GM19395 (cell line): ENCODE results near the gene IL1RAPL1.

Experiments
- ATAC-seq: cut with Tn5 transposase; IDR thresholded peaks from one replicate; pipeline ENCODE4 v1.9.1; 2021; ENCODE audit warnings: mild to moderate bottlenecking, moderate library complexity; ENCODE audit not compliant: unreplicated experiment

IL1RAPL1 gene

DNA sequence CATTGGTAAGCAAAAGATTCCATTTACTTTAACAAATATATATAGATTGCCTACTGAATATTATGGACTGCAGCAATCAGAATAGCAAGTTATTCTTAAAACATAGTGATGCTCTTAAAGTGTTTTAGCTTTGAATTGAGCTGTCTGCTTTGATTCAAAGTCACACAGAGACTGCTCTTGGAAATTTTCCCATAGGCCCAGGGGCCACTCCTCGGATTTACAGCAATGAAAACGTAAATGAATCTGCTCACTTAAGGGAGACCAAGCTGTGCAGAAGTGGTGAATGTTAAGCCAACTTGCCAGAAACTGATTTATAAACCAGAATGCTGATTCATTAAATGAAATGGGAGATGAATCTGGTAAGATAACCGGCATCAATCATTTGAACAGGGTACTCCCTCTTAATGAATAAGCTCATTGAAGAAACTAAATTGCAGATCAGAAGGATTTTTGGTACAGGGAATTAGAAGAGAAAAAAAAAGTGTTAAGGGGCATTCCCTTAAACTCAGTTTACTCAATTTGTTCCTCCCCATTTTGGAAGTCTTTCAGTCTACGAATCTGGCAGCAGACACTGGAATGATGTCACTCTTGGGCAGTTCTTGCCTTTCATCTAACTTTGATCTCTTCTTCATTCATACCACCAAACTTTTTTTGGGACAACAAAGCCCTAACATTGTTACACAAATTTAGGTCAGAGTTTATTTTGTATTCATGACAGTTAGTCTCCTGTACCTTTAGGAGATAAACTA is 1264.8 kb downstream of the IL1RAPL1 start:
- ATAC-seq, result no peak

DNA sequence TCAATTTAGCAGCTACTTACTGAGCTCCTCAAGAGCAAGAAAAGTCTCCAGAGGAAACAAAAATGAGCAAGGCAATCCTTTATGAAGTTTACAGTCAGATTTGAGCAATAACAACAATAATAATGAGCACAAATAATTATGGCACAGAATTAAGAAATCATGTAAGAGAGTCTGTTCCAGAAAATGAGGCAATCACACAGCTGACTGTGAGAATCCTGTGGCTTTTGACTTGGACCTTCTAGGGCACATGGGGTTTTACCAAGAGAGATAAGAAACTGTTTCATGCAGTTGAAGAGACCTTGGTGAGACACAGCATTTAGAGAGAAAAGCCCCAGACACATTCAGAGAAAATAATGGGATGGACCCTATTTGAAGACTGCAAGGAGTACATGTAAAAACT is 1265.5 kb downstream of the IL1RAPL1 start:
- ATAC-seq, result no peak

DNA sequence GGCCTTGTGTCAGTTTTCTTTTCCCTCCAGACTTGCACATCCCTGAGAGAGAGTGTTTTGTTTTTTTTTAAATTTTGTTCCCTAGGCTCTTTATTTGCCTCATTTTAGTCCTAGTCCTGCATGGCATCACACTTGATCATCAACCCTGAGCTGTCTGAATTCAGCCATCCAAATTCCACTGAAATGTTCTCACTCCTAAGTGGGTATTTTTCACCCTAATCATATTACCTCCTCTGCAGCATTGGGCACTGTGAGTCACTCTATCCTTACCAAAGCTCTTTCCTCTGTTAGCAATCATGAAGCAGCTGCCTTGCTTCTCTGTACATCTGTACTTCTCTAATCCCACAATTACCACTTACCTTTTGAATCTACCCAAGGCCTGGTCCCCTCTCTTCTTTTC is 1271.5 kb downstream of the IL1RAPL1 start:
- ATAC-seq, result no peak

DNA sequence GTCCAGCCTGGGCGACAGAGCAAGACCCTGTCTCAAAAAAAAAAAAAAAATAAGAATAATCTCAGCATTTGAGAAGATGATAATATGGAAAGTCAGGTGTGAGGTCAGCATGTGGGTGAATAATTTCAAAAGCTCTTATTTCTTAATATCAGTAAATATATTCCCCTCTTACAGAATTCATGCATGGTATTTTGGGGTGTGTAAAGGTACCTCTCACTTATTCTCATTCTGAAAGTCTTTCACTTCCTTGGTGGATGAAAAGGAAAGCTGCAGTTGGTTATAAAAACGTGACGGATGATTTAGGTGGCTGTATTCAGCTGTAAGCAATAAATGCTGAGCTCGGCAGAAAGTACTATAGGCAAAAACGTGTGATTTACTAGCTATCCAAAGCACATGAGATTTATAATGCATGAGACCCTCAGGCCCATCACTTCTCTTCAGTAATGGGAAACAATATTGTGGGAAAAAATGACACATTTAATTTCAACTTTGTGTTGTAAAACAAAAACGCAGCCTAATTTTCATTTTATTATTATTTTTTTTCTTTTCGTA is 1275.0 kb downstream of the IL1RAPL1 start:
- ATAC-seq, result no peak

DNA sequence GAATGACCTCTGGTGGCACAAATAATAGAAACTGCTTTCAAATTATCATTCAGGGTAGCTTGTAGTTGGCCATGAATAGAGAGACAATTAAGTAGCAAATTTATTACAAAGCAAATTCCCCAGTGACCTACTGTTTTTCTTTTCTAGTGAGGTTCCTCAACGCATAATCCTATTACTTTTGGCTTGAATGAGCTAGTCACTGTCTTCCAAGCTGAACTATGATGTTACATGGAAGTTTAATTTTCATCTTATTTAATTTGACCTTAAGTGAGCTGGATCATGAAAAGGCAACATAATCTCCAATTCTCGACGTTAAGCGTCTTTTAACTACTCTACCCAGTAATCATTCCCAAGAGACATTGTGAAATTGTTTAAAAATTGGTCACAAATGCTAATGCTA is 1280.7 kb downstream of the IL1RAPL1 start:
- ATAC-seq, result no peak

DNA sequence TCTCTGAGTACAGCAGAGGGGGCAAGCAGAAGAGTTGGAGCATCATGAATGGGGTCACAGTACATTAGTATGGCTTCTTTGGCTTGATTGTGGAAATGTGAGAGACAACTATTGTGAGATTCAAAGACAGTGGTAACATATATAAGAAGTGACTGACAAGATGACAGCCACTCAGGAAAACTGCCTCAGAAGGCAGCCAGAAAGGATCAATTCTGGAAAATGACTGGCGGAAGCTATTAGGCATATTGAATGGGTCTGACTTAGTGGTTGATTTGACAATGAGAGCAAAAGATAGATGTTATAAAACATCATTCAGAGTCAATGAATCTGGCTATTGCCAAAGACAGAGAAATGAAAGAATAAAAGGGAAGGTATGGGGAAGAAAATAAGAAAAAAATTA is 1282.6 kb downstream of the IL1RAPL1 start:
- ATAC-seq, result no peak

DNA sequence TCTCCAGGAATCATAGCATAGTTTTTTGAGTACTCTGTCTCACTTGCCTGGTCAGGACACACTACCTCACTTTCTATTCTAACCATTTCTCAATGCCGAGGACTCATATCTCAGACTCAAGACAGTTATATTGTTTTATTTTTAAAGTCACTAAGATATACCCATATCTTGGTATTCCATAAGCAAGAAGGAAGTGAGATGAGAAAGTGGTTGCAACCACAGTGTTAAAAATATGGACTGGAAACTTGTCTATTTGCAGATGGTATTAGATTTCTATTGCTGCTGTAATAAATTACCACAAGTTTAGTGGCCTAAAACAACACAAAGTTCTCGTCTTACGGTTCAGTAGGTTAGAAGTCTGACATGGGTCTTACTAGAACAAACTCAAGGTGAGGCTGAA is 1283.4 kb downstream of the IL1RAPL1 start:
- ATAC-seq, result peak; percentile 69

DNA sequence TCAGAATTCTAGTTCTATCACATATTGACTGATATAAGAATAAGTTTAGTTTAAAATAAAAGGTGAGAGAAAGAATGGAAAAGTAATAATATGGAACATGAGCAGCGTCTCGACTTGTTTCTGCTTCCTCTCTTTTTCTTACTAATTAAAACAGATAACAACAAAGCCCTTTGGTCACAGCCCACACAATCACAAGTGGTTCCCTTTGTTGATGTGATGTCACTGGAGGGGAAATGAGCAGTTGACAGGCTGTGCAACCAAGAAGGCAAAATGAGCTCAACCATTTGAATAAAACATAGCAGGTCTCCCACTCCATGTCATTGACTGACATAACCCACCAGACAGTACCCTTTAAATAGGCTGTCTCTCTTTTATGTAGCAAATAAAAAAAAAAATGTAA is 1285.6 kb downstream of the IL1RAPL1 start:
- ATAC-seq, result no peak

DNA sequence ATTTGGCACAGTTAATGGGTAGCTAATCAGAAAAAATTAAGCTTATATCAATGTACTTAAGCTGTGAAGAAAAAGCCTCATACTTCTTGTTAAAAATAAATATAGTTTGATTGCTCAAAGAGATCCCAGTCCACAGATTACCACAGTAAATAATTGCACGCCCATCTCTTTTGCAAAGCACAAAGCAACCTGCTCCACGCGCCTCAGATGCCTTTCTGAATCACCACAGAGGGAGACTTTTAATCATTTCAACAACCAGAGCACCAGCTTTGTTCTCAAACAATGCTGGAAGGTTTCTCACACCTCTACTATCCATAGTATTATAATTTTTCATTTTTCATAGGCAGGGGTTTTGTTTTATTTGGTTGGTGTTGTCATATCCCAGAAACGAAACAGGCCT is 1289.5 kb downstream of the IL1RAPL1 start:
- no peak for ATAC-seq

DNA sequence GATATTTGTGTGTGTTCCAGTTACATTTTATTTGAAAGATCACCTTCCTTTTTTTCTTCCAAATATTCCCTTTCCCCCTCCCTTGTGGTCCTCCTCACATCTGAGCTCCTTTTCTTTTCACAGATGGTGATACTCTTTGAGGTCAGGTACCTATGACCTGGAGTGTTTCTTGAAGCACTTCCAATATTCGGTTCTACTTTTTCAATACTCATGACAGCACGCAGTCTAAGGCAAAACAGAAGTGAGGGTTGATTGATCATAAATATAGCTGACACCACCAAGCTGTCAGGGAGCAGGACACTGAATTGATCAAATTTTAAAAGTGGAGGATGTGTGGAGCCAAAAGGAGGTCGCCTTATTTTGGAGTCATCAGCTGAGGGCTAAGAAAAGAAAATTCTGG is 1293.7 kb downstream of the IL1RAPL1 start:
- no peak for ATAC-seq

DNA sequence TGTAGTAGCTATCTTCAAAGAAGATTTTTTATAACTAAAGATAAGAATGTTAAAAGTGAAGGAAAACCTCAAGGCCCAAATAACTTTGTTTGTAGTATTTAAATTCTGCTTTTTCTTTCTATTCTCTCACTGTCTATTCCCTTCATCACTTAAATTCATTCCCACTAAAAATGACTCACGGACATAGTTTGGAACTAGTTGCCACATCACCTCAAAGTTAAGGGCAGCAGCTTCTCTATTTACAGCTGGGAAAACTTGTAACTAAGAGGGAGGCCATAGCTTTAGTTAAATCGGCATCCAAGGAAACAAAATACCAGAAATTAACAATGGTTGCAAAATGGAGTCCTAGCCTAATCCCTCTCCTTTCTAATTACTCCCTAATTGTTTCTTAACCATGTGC is 1302.8 kb downstream of the IL1RAPL1 start:
- no peak for ATAC-seq

DNA sequence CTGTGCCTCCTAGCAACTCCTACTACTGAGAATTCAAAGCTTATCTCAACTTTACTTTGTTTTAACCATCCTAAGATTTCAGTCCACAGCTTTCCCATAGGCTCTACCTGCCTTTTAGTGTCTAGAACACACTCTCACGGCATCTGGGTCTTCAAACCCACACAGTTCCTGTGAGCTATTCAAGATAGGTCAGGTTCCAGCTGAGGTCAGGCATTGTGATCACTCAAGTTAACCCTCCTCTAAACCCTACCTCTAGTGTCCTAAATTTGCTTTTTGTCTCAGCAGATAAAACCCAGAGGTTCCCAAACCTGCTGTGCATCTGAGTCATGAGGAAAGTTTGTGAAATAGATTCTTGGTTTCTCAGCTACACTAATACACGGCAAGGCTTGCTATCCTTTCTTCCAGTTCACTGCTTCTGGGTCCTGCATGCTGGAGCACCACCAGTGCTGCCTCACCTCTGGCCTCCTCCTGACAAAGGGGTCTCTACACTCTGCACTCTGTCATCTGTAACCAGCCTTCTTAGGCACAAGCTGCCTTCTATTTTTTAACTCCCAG is 1303.5 kb downstream of the IL1RAPL1 start:
- ATAC-seq, result no peak

DNA sequence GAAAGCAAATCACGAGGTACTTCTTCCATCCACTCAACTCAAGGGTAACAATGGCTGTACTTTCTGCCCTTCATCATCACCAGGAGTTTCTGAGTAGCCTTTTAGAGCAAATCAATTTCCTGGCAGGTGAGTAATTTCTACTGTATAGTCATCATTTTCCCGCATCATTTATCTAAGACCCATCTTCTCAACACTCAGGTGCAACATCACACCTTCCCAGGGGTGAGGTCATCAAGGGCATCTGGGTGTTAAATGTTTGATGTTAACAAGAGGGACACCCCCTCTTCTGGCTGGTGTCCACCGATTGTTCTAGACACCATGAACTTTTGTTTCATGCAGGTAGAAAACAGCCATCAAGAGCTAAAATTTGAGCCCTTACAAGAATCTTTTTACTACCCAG is 1314.8 kb downstream of the IL1RAPL1 start:
- ATAC-seq, result no peak

DNA sequence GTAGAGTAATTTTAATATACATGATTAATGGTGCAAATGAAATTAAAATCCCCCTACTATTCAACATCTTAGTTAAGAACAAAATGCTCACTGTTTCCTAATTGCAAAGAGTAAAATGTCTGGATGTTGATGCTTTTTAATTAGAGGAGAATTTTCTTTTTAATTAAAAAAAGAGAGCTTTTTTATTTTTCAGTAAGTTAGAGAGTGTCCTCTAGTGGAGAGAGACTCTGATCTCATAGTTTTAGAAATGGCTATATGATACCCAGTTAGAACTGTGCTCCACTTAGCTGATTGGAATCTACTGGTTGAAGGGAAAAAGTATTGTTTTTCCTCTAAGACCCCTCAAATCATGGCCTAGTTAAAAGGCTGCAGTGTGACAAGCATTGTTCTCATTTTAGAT is 1316.1 kb downstream of the IL1RAPL1 start:
- ATAC-seq, result no peak

DNA sequence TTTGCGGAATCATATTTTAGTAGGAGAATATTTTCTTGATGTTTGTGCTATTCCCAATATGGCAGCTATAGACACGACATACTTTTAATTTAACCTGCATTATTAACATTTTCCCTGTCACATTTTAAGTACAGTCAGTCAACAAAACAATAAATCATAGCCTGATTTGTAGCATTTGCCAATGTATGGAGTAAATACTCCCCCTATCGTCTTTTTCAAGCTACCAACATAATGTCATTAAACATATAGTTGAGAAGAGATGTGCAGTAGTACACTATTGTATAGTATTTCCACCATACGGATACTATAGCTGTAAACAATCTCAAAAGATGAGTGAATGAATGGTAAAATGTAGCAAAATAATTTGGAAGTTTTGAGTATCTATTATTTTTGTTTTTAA is 1324.4 kb downstream of the IL1RAPL1 start:
- ATAC-seq, result peak; percentile 65

DNA sequence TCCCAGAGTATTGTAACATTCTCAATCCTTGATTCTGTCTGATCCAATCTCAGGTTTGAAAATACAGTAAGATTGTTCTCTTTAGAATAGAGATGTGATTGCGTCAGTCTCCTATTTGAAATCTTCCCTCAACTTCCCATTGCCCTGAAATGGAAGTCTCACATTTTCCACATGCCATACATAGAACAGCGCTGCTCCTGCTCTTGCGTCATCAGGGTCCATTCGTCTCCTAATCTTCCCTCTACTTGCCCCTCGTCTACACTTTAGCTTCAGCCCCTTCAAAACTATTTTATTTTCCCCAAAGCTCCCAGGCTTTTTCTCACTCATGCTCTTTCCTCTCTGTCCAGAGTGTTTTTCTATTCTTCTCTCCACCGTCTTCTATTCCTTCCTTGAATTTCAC is 1326.4 kb downstream of the IL1RAPL1 start:
- ATAC-seq, result no peak

DNA sequence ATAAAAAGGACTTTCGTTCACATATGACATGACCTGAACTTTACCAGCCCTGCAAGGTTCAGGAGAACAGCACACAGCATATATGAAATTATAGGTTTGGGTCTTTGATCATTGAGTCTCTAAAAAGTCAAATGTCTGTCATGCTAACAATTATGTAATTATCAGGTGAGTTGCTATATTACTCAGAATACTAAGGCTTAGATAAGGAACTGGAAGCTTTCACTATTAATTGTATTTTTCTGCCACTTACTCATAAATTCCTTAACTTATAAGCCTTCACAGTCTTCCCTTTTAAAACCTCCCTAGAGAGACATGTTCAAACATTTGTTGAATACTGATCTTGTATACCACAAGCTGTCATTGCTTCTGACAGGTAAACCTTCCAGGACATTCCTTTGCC is 1335.4 kb downstream of the IL1RAPL1 start:
- no peak for ATAC-seq

DNA sequence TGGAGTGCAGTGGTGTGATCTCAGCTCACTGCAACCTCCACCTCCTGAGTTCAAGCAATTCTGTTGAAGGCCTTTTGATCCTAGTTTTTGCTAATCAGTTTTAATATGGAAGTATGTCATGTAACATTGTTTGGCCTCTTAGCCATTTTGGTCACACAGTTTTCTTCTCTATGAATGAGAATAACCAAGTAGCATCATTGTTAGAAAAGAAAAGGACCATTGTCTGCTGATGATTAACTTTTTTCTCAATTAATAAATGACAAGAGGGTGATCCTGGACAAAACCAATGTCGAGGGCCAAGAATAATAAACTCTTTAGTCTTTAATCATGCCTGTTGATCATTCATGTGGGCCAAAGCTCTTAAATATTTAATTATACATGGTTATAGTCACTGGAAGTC is 1338.8 kb downstream of the IL1RAPL1 start:
- no peak for ATAC-seq

DNA sequence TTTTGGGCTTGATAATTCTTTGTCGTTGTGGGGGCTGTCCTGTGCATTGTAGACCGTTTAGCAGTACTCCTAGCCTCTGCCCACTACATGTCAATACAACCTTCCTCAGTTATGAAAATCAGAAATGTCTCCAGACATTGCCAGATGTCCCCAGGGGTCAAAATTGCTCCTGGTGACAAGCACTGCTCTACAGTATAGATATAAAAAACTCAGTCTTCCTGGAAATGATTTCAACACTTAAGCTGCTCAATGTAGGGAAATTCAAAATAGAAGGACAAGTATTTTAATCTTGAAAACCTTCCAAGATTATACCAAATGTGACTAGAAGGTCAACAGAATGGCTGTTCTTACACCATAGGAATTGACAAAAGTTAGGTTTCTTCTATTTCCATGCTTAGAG is 1339.4 kb downstream of the IL1RAPL1 start:
- ATAC-seq, result no peak

DNA sequence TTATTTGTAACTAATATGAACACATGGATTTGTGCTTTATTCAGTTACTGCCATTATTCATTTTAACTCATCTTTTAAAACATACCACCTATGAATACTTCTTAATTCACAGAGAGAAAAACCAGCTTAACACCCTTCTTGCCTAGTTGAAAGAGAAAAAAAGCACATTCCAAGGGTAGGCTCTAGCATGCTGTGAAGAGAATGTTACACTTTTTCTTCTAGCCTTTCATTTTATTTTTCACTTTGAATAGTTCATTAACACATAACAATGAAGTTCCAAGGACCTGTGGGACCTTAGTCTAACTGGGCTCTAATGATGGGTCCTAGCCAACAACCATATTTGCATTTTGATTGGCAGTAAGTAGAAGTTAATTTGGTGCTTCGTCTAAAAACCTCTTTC is 1348.2 kb downstream of the IL1RAPL1 start:
- ATAC-seq, result no peak

DNA sequence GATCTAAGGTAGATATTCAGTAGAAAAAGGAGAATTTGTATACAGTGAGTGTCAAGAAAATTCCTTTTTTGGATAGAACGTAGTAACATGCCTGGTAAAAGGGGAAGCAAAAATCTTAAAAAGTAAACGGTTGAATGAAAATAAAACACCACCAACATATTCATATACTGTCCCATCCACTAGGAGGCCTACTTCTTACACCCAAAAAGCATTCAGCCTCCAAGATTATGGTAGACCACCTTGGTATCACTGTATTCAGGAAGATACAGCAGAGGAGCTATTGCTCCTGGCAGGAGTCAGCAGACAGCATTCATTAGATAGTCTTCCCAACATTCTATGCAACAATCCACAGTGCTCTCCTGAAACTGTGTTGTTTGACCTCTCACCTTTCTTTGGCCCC is 1353.5 kb downstream of the IL1RAPL1 start:
- no peak for ATAC-seq

DNA sequence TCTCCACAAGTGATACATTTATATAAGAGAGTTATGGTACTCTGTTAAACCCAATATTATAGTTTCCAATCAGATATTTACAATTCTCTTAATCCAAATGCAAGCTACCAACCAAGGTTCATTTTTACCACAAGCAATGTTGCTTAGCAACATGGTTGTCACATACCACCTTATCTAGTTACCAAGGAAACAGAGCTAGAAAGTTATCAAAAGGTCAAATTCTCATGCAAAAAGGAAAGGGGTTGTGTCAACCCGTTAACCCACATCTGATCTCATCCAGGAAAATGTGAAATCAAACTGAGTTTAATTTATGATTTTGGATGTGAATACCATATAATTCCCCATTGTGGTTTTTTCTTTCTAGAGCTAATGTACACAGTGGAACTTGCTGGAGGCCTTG is 1354.0 kb downstream of the IL1RAPL1 start:
- no peak for ATAC-seq

DNA sequence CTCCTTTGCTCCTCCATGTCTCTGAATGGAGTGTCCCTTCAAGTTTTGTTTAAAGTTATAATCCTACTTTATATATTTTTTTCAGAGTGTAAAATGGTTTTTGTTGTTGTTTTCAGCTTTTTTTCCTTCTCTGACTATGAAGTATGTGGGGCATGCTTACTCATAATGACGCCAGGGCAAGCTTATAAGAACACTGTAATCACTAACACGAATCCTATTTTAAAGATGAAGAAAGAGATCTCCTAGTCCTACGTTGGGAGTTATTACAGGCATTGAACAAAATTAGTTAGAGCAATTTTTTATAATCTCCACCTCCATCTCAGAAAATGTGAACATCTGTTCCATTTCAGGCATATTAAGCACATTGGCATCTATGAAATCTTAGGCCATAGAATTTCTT is 1360.0 kb downstream of the IL1RAPL1 start:
- no peak for ATAC-seq
